ENCODE measurements around the gene RPS6KB1. TPM values are rescaled to one million over a fixed set of nuclear protein-coding genes. Genes with fewer than 3 reads are reported as not detected.
A peak's percentile ranks its signal among the peaks of the same experiment; 100 is the strongest.

The RPS6KB1 gene
- total and polyA plus RNA-seq, 9 of the 15 experiments (the other 6 are each of a cell fraction or from before 2014, with no cell fraction given) = 8.8 to 60.7 (median 35.1) TPM

GRCh38 chr17:59892251-59892923 lies 534 bp upstream of the RPS6KB1 start (continued):
- TF ChIP-seq RBM25 (IDR thresholded peaks at IDR 0.05; ENCODE audit: low read depth, low read length, severe bottlenecking) (peak; percentile 70), ZNF639 (CRISPR knock-in tag; conservative IDR thresholded peaks at IDR 0.05 in 1 of 2, IDR thresholded peaks at IDR 0.05 in 1 of 2) (peak in 1 of 2 experiments; percentile 9; a peak in 1 of 4 replicates), ZNF224 (CRISPR knock-in tag; IDR thresholded peaks at IDR 0.05) (no peak), KDM1A (IDR thresholded peaks at IDR 0.05) (peak in 1 of 2 experiments; percentile 59; a peak in 2 of 4 replicates), HDAC1 (IDR thresholded peaks at IDR 0.05) (0 out of 4 replicates have a peak, but pooled peaks of 1 of the 2 experiments have one; percentile 26), ATF1 (CRISPR knock-in tag; IDR thresholded peaks at IDR 0.05) (no peak), ATF1 (tag; IDR thresholded peaks at IDR 0.05) (0 out of 2 replicates have a peak, but pooled peaks have one; percentile 24), ZNF398 (CRISPR knock-in tag; IDR thresholded peaks at IDR 0.05) (no peak), HDAC2 (IDR thresholded peaks at IDR 0.05) (peak; percentile 57), CBFA2T2 (conservative IDR thresholded peaks at IDR 0.05) (no peak), ATF6 (CRISPR knock-in tag; IDR thresholded peaks at IDR 0.05) (no peak), ARID3A (IDR thresholded peaks at IDR 0.05; ENCODE audit: borderline replicate concordance, low read depth, low read length) (peak; percentile 75; the same call in 1 of the 2 replicates), BCLAF1 (IDR thresholded peaks at IDR 0.05; ENCODE audit: borderline replicate concordance in 1 of 2, control insufficient read depth in 1 of 2, low read depth in 2 of 2, low read length in 1 of 2) (0 out of 4 replicates have a peak, but pooled peaks of 1 of the 2 experiments have one; percentile 3), TEAD4 (IDR thresholded peaks at IDR 0.05; ENCODE audit: low read length) (0 out of 2 replicates have a peak, but pooled peaks have one; percentile 14), TEAD4 (CRISPR knock-in tag; IDR thresholded peaks at IDR 0.05; ENCODE audit: borderline replicate concordance) (no peak), ILK (tag; IDR thresholded peaks at IDR 0.05; ENCODE audit: borderline replicate concordance, low read depth) (no peak)
